Gastrocnemius medialis (tissue), 4 donors: ENCODE data around the gene TGOLN2. TPM values are rescaled to one million over a fixed set of nuclear protein-coding genes. Genes with fewer than 3 reads are reported as not detected.

Experiments
- ATAC-seq, 2 donors: fragments of 150-250 bp; one replicate each; pipeline ENCODE4 v1.9.1; 2016
- DNase-seq, 2 donors: peaks; one replicate each; pipeline ENCODE4 v3.0.0-alpha.2; 2019
- H3K27ac ChIP-seq, 4 donors: fragments of 200-600 bp; sonication (generic); 1 replicate in 1 of 4; 2 replicates in 3 of 4; pipeline ENCODE4 v1.5.1; 2016 to 2018; ENCODE audit warnings: mild to moderate bottlenecking in 2 of 4, moderate library complexity in 1 of 4
- H3K27me3 ChIP-seq, 3 donors: fragments of 200-600 bp; sonication (generic) in 2 of 3; 1 replicate in 1 of 3; 2 replicates in 2 of 3; pipeline versions ENCODE4 v1.5.1 to v1.6.0; 2016 to 2019; ENCODE audit warnings: mild to moderate bottlenecking in 1 of 3, moderate library complexity in 1 of 3
- H3K36me3 ChIP-seq, 2 donors: fragments of 200-600 bp; sonication (generic) in 1 of 2; one replicate each; pipeline ENCODE4 v1.5.1; 2017 to 2018
- H3K4me1 ChIP-seq, 2 donors: fragments of 200-600 bp; sonication (generic) in 1 of 2; one replicate each; pipeline ENCODE4 v1.5.1; 2016 to 2017; ENCODE audit warnings: mild to moderate bottlenecking in 2 of 2
- H3K4me3 ChIP-seq, 4 donors: fragments of 200-600 bp; sonication (generic) in 3 of 4; 1 replicate in 1 of 4; 2 replicates in 3 of 4; pipeline ENCODE4 v1.5.1; 2016 to 2019; ENCODE audit warnings: mild to moderate bottlenecking in 2 of 4
- H3K9me3 ChIP-seq, 3 donors: fragments of 200-600 bp; sonication (generic) in 2 of 3; 1 replicate in 1 of 3; 2 replicates in 2 of 3; pipeline ENCODE4 v1.5.1; 2016 to 2019
- CTCF ChIP-seq, 5 experiments: fragments of 450-650 bp in 3 of 5; fragments of 200-600 bp in 2 of 5; sonication (generic) in 2 of 5; IDR thresholded peaks in 4 of 5; conservative IDR thresholded peaks in 1 of 5; 1 replicate in 4 of 5; 2 replicates in 1 of 5; pipeline ENCODE4 v1.5.1; 2016 to 2019; ENCODE audit warnings: antibody characterized with exemption in 5 of 5, mild to moderate bottlenecking in 3 of 5, moderate library complexity in 3 of 5
- POLR2A ChIP-seq, 2 donors: fragments of 450-650 bp; IDR thresholded peaks; one replicate each; pipeline ENCODE4 v1.6.1; 2017; ENCODE audit warnings: antibody characterized with exemption in 2 of 2, mild to moderate bottlenecking in 2 of 2, moderate library complexity in 2 of 2
- in situ Hi-C, 4 donors: fragments of 200-750 bp; cut with MboI; loops; one replicate each; pipeline versions ENCODE4 v1.15.0 to v1.8.0; 2017; ENCODE audit warnings: low sequenced_read_pairs in 4 of 4
- intact Hi-C: fragments of 100-400 bp; cut with DNase I; formaldehyde crosslinking; loops from one replicate; pipeline ENCODE4 v1.15.1; 2023; ENCODE audit warnings: low total_unique reads
- total RNA-seq, 4 donors: library from RNA; depleted of rRNA; stranded (reverse); fragments of >200 nt; gene quantifications; one replicate each; pipeline versions ENCODE4 v1.1.0 to v1.2.3, GENCODE V29; 2016

TGOLN2 gene
- total RNA-seq: 10 to 100 TPM; 29.5 to 81.7 (median 61.9) TPM

GRCh38 chr2:85327822-85328617, at the start of gene TGOLN2:
Gene TGOLN2, minus strand, starts transcription at chr2:85327989. Its CDS starts 27 bp downstream, at chr2:85327962.
- peak within 1 kb of the TSS; percentile 90 to 98 (median 94) for H3K27ac ChIP-seq
- no peaks in the 10 kb centered on the region for H3K27me3 ChIP-seq
- H3K4me1 ChIP-seq: peaks cover 32 to 34% of the 10 kb centered on the region in 2 donors
- no peaks in the 10 kb centered on the region for H3K9me3 ChIP-seq
- in situ Hi-C loops: no loop called here
- H3K4me3 ChIP-seq: peak within 1 kb of the TSS; percentile 74 to 99 (median 81)
- TF ChIP-seq POLR2A (IDR thresholded peaks at IDR 0.05): peak; percentile 96 to 99
- TF ChIP-seq CTCF (IDR thresholded peaks at IDR 0.05 in 4 of 5, conservative IDR thresholded peaks at IDR 0.05 in 1 of 5): peak in 2 of 5 experiments; percentile 21 to 25
- peaks cover 0 to 20% of the 10 kb centered on the region in 2 donors for H3K36me3 ChIP-seq
- intact Hi-C loops: loop anchor here (1.0 kb wide), 1 partner anchor 25 kb away; no protein-coding TSS in a partner anchor
- ATAC-seq (peak; percentile 96), DNase-seq (peak; percentile 80 to 87)

- intact Hi-C loops (no loop called here), in situ Hi-C loops (no loop called here)
- peaks cover 0 to 72% of the 10 kb centered on the region in 2 donors for H3K36me3 ChIP-seq
- no peaks in the 10 kb centered on the region for H3K27me3 ChIP-seq
- ATAC-seq (no peak), DNase-seq (no peak)
- TF ChIP-seq CTCF (IDR thresholded peaks at IDR 0.05 in 4 of 5, conservative IDR thresholded peaks at IDR 0.05 in 1 of 5) (no peak), POLR2A (IDR thresholded peaks at IDR 0.05) (no peak)
- H3K4me3 ChIP-seq: no peak overlapping the region
- no peaks in the 10 kb centered on the region for H3K9me3 ChIP-seq
- no peaks in the 10 kb centered on the region for H3K4me1 ChIP-seq
- H3K27ac ChIP-seq: no peak overlapping the region
Observed at GRCh38 chr2:85377083-85377482, 49.3 kb upstream of the TGOLN2 start.

- DNase-seq (no peak), ATAC-seq (no peak)
- in situ Hi-C loops: no loop called here
- H3K9me3 ChIP-seq: no peaks in the 10 kb centered on the region
- peaks cover 0 to 71% of the 10 kb centered on the region in 2 donors for H3K36me3 ChIP-seq
- H3K27me3 ChIP-seq: no peaks in the 10 kb centered on the region
- intact Hi-C loops: no loop called here
- H3K27ac ChIP-seq: no peak overlapping the region
- no peak overlapping the region for H3K4me3 ChIP-seq
- TF ChIP-seq POLR2A (IDR thresholded peaks at IDR 0.05): no peak
- no peak for TF ChIP-seq CTCF (IDR thresholded peaks at IDR 0.05 in 4 of 5, conservative IDR thresholded peaks at IDR 0.05 in 1 of 5)
- no peaks in the 10 kb centered on the region for H3K4me1 ChIP-seq
Observed at GRCh38 chr2:85376291-85377065, 48.7 kb upstream of the TGOLN2 start.

GRCh38 chr2:85371045-85371444, 43.3 kb upstream of the TGOLN2 start:
- DNase-seq (peak in 1 of 2 donors; percentile 55), ATAC-seq (peak in 1 of 2 donors; percentile 71)
- intact Hi-C loops (no loop called here), in situ Hi-C loops (loop anchor here in 1 of 4 donors (25.0 kb wide), 1 partner anchor 816 kb away; the partner anchor contains the start of genes IMMT and MRPL35)
- TF ChIP-seq POLR2A (IDR thresholded peaks at IDR 0.05) (no peak), CTCF (IDR thresholded peaks at IDR 0.05 in 4 of 5, conservative IDR thresholded peaks at IDR 0.05 in 1 of 5) (no peak)
- Histone ChIP-seq H3K4me3 (no peak overlapping the region), H3K27ac (peak overlapping the region in 1 of 4 donors; percentile 22), H3K27me3 (no peaks in the 10 kb centered on the region), H3K4me1 (no peaks in the 10 kb centered on the region), H3K9me3 (no peaks in the 10 kb centered on the region), H3K36me3 (peaks cover 0 to 56% of the 10 kb centered on the region in 2 donors)
